ENCODE measurements around the gene TRAM2. TPM values are rescaled to one million over a fixed set of nuclear protein-coding genes. Genes with fewer than 3 reads are reported as not detected.

TRAM2 gene
- total and polyA plus RNA-seq, 9 of the 15 experiments (the other 6 are each of a cell fraction or from before 2014, with no cell fraction given), result 2.6 to 13.3 (median 8.9) TPM

DNA sequence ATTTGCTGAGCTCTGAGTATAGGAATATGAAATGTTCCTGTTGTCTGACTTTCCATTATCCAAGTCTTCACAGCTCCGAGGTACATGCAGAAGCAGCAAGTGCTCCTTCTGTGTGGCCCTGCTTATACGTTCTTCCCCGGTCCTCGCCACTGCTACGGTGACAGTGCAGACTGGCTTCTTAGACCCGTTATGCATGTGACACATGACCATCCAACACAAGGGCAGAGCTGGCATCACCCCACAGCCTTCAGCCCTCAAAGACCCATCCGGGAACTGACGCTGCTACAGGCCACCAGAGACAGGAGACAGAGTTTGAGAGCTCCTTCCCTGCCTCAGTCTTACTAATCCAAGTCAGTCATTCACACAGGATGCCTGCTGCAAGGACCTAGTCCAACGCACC lies 70.4 kb downstream of the TRAM2 start (continued):
- TF ChIP-seq, protein P1, sequence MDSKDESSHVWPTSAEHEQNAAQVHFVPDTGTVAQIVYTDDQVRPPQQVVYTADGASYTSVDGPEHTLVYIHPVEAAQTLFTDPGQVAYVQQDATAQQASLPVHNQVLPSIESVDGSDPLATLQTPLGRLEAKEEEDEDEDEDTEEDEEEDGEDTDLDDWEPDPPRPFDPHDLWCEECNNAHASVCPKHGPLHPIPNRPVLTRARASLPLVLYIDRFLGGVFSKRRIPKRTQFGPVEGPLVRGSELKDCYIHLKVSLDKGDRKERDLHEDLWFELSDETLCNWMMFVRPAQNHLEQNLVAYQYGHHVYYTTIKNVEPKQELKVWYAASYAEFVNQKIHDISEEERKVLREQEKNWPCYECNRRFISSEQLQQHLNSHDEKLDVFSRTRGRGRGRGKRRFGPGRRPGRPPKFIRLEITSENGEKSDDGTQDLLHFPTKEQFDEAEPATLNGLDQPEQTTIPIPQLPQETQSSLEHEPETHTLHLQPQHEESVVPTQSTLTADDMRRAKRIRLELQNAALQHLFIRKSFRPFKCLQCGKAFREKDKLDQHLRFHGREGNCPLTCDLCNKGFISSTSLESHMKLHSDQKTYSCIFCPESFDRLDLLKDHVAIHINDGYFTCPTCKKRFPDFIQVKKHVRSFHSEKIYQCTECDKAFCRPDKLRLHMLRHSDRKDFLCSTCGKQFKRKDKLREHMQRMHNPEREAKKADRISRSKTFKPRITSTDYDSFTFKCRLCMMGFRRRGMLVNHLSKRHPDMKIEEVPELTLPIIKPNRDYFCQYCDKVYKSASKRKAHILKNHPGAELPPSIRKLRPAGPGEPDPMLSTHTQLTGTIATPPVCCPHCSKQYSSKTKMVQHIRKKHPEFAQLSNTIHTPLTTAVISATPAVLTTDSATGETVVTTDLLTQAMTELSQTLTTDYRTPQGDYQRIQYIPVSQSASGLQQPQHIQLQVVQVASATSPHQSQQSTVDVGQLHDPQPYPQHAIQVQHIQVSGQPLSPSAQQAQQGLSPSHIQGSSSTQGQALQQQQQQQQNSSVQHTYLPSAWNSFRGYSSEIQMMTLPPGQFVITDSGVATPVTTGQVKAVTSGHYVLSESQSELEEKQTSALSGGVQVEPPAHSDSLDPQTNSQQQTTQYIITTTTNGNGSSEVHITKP (IDR thresholded peaks at IDR 0.05; ENCODE audit: partially characterized antibody), result no peak
- no peak for TF ChIP-seq KDM1A (IDR thresholded peaks at IDR 0.05)
- TF ChIP-seq, protein P2, sequence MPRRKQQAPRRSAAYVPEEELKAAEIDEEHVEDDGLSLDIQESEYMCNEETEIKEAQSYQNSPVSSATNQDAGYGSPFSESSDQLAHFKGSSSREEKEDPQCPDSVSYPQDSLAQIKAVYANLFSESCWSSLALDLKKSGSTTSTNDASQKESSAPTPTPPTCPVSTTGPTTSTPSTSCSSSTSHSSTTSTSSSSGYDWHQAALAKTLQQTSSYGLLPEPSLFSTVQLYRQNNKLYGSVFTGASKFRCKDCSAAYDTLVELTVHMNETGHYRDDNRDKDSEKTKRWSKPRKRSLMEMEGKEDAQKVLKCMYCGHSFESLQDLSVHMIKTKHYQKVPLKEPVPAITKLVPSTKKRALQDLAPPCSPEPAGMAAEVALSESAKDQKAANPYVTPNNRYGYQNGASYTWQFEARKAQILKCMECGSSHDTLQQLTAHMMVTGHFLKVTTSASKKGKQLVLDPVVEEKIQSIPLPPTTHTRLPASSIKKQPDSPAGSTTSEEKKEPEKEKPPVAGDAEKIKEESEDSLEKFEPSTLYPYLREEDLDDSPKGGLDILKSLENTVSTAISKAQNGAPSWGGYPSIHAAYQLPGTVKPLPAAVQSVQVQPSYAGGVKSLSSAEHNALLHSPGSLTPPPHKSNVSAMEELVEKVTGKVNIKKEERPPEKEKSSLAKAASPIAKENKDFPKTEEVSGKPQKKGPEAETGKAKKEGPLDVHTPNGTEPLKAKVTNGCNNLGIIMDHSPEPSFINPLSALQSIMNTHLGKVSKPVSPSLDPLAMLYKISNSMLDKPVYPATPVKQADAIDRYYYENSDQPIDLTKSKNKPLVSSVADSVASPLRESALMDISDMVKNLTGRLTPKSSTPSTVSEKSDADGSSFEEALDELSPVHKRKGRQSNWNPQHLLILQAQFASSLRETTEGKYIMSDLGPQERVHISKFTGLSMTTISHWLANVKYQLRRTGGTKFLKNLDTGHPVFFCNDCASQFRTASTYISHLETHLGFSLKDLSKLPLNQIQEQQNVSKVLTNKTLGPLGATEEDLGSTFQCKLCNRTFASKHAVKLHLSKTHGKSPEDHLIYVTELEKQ (CRISPR knock-in tag; IDR thresholded peaks at IDR 0.05), result no peak
- TF ChIP-seq, protein P3, sequence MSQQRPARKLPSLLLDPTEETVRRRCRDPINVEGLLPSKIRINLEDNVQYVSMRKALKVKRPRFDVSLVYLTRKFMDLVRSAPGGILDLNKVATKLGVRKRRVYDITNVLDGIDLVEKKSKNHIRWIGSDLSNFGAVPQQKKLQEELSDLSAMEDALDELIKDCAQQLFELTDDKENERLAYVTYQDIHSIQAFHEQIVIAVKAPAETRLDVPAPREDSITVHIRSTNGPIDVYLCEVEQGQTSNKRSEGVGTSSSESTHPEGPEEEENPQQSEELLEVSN (IDR thresholded peaks at IDR 0.05; ENCODE audit: borderline replicate concordance in 1 of 2, extremely low read depth in 1 of 2, insufficient read depth in 1 of 2, insufficient read length in 1 of 2, low read depth in 1 of 2, low read length in 1 of 2, poor library complexity in 1 of 2, severe bottlenecking in 1 of 2), result no peak
- no peak for TF ChIP-seq ASH1L (IDR thresholded peaks at IDR 0.05; ENCODE audit: borderline replicate concordance, low read depth, partially characterized antibody)
- TF ChIP-seq STAT5A (IDR thresholded peaks at IDR 0.05; ENCODE audit: borderline replicate concordance, low read length), result no peak
- no peak for TF ChIP-seq TBL1XR1 (IDR thresholded peaks at IDR 0.05; ENCODE audit: low read length in 2 of 2)
- TF ChIP-seq SMAD4 (CRISPR knock-in tag; conservative IDR thresholded peaks at IDR 0.05), result no peak
- TF ChIP-seq KAT2B (IDR thresholded peaks at IDR 0.05; ENCODE audit: low read depth, low read length), result no peak
- no peak for TF ChIP-seq TAF1 (IDR thresholded peaks at IDR 0.05; ENCODE audit: control insufficient read depth, extremely low read depth, insufficient read depth, low read length, severe bottlenecking)
- no peak for TF ChIP-seq POLR2AphosphoS2 (IDR thresholded peaks at IDR 0.05; ENCODE audit: low read length)
- no peak for TF ChIP-seq SP1 (CRISPR knock-in tag; IDR thresholded peaks at IDR 0.05)
